HEK293 (cell line): ENCODE data around the gene DCST2.
A peak's percentile ranks its signal among the peaks of the same experiment; 100 is the strongest.

Experiments
- CTCF ChIP-seq: fragments of 450-650 bp; formaldehyde crosslinking; IDR thresholded peaks from 2 replicates; pipeline ENCODE4 v1.5.1; 2016; ENCODE audit warnings: missing biosample characterization, missing genetic modification characterization
- KLF1 ChIP-seq: fragments of 450-650 bp; formaldehyde crosslinking; IDR thresholded peaks from 2 replicates; pipeline ENCODE4 v1.5.1; 2016; ENCODE audit warnings: missing biosample characterization, missing genetic modification characterization
- KLF16 ChIP-seq: fragments of 450-650 bp; formaldehyde crosslinking; IDR thresholded peaks from 2 replicates; pipeline ENCODE4 v1.5.1; 2017; ENCODE audit warnings: missing biosample characterization, missing genetic modification characterization
- KLF17 ChIP-seq: fragments of 450-650 bp; formaldehyde crosslinking; IDR thresholded peaks from 2 replicates; pipeline ENCODE4 v1.5.1; 2016; ENCODE audit warnings: missing biosample characterization, missing genetic modification characterization
- PATZ1 ChIP-seq: fragments of 450-650 bp; formaldehyde crosslinking; IDR thresholded peaks from 2 replicates; pipeline ENCODE4 v1.5.1; 2016; ENCODE audit warnings: missing biosample characterization, missing genetic modification characterization
- PBX3 ChIP-seq: sonication (generic); formaldehyde crosslinking; IDR thresholded peaks from 2 replicates; pipeline ENCODE4 v1.8.1; 2022; ENCODE audit warnings: mild to moderate bottlenecking, moderate library complexity, missing genetic modification reagents
- PRDM10 ChIP-seq: fragments of 450-650 bp; formaldehyde crosslinking; IDR thresholded peaks from 2 replicates; pipeline ENCODE4 v1.5.1; 2016; ENCODE audit warnings: missing biosample characterization, missing genetic modification characterization
- SP3 ChIP-seq: fragments of 450-650 bp; formaldehyde crosslinking; IDR thresholded peaks from 2 replicates; pipeline ENCODE4 v1.5.1; 2016; ENCODE audit warnings: missing biosample characterization, missing genetic modification characterization
- TCF7L2 ChIP-seq: IDR thresholded peaks from 2 replicates; pipeline ENCODE4 v1.6.1; 2011; ENCODE audit warnings: low read depth, mild to moderate bottlenecking, inconsistent platforms, low read length, moderate library complexity, borderline replicate concordance
- ZBTB48 ChIP-seq: fragments of 450-650 bp; formaldehyde crosslinking; IDR thresholded peaks from 2 replicates; pipeline ENCODE4 v1.5.1; 2016; ENCODE audit warnings: missing biosample characterization, missing genetic modification characterization
- ZBTB7A ChIP-seq: fragments of 450-650 bp; formaldehyde crosslinking; IDR thresholded peaks from 2 replicates; pipeline ENCODE4 v1.5.1; 2016; ENCODE audit warnings: low read depth, missing biosample characterization, missing genetic modification characterization
- ZNF114 ChIP-seq: fragments of 450-650 bp; formaldehyde crosslinking; IDR thresholded peaks from 2 replicates; pipeline ENCODE4 v1.5.0; 2017; ENCODE audit warnings: missing biosample characterization, missing genetic modification characterization
- ZNF2 ChIP-seq: fragments of 450-650 bp; formaldehyde crosslinking; IDR thresholded peaks from 2 replicates; pipeline ENCODE4 v1.5.1; 2016; ENCODE audit warnings: missing biosample characterization, missing genetic modification characterization
- ZNF223 ChIP-seq: fragments of 450-650 bp; formaldehyde crosslinking; IDR thresholded peaks from 2 replicates; pipeline ENCODE4 v1.5.1; 2016; ENCODE audit warnings: missing biosample characterization, missing genetic modification characterization
- ZNF449 ChIP-seq: fragments of 450-650 bp; formaldehyde crosslinking; IDR thresholded peaks from 2 replicates; pipeline ENCODE4 v1.5.1; 2017; ENCODE audit warnings: missing biosample characterization, mild to moderate bottlenecking, missing genetic modification characterization, moderate library complexity
- ZNF513 ChIP-seq: fragments of 450-650 bp; IDR thresholded peaks from 2 replicates; pipeline ENCODE4 v1.5.1; 2018; ENCODE audit warnings: missing biosample characterization, missing genetic modification characterization
- ZNF610 ChIP-seq: fragments of 450-650 bp; formaldehyde crosslinking; IDR thresholded peaks from 2 replicates; pipeline ENCODE4 v1.5.1; 2016; ENCODE audit warnings: missing biosample characterization, missing genetic modification characterization, borderline replicate concordance
- ZNF645 ChIP-seq: fragments of 450-650 bp; formaldehyde crosslinking; IDR thresholded peaks from 2 replicates; pipeline ENCODE4; 2016; ENCODE audit warnings: missing biosample characterization, missing genetic modification characterization
- ZNF658 ChIP-seq: fragments of 450-650 bp; formaldehyde crosslinking; IDR thresholded peaks from 2 replicates; pipeline ENCODE4; 2016; ENCODE audit warnings: missing biosample characterization, missing genetic modification characterization
- ZNF785 ChIP-seq: fragments of 450-650 bp; formaldehyde crosslinking; IDR thresholded peaks from 2 replicates; pipeline ENCODE4 v1.5.1; 2016; ENCODE audit warnings: missing biosample characterization, missing genetic modification characterization
- ZSCAN30 ChIP-seq: fragments of 450-650 bp; IDR thresholded peaks from 2 replicates; pipeline ENCODE4 v1.5.1; 2018; ENCODE audit warnings: missing biosample characterization, mild to moderate bottlenecking, missing genetic modification characterization, moderate library complexity

DCST2 gene

GRCh38 chr1:155051342-155051776, 17.8 kb upstream of the DCST2 start (continued):
- TF ChIP-seq PBX3 (CRISPR knock-in tag) (0 out of 2 replicates have a peak, but pooled peaks have one; percentile 38), ZNF513 (tag by site-specific recombination) (no peak), ZNF449 (tag by site-specific recombination) (no peak), ZNF785 (tag by site-specific recombination) (no peak), TCF7L2 (no peak), ZNF610 (no peak), ZSCAN30 (tag by site-specific recombination) (peak; percentile 78; the same call in 1 of the 2 replicates), PATZ1 (tag by site-specific recombination) (no peak), KLF17 (tag by site-specific recombination) (no peak), CTCF (tag by site-specific recombination) (peak; percentile 49; the same call in 1 of the 2 replicates), ZNF114 (no peak), ZNF2 (no peak), ZBTB48 (peak; percentile 11; the same call in 1 of the 2 replicates), SP3 (tag by site-specific recombination) (no peak), ZNF658 (no peak), PRDM10 (tag by site-specific recombination) (no peak), ZNF223 (tag by site-specific recombination) (peak; percentile 82), KLF16 (tag by site-specific recombination) (0 out of 2 replicates have a peak, but pooled peaks have one; percentile 17), ZNF645 (tag by site-specific recombination) (no peak), KLF1 (tag by site-specific recombination) (no peak), ZBTB7A (tag by site-specific recombination) (peak; percentile 75; the same call in 1 of the 2 replicates)
